HG03571 (cell line): Measurements from ENCODE around the gene UBR7.

Experiments
- ATAC-seq: cut with Tn5 transposase; IDR thresholded peaks from one replicate; pipeline ENCODE4 v1.9.1; 2021; ENCODE audit not compliant: unreplicated experiment

Gene UBR7

DNA sequence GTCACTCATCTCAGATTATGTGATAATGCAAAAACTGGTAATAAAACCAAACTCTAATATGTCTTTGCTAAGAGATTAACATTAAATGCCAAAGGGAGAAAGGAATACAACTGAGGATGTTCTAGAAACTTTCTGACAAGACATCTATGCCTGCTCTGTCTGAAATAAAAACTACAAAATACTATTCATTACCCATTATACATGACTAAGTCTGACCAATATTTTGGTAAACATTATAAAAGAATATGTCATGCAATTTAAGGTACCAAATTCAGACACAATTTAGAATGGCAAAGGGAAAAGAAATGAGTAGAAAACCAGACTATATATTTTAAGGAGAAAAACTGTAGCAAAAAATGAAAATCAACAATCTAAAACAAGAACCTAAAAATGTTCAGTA lies 39.5 kb downstream of the UBR7 start:
- no peak for ATAC-seq

GRCh38 chr14:93249128-93249831 lies 42.2 kb downstream of the UBR7 start:
- no peak for ATAC-seq

GRCh38 chr14:93262446-93262845 lies 55.4 kb downstream of the UBR7 start:
- ATAC-seq = no peak

DNA sequence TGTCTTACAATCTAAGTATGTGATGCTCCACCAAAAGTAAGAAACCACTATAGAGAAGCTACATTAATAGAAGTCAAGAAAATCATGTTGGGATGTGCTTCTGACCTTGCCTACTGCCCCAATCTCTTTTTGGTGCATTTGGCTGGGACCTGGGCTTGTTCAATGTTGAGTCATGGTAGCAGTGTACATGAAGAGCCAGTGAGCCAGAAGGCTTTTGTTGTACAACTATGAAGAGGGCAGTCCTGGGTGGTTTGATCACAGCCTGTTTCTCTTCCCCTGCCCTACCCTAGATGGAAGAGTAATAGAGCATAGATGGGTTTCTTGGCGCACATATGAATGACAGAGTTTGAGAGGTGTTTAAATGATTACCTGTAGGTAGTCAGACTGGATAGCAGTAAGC lies 56.4 kb downstream of the UBR7 start:
- no peak for ATAC-seq

- no peak for ATAC-seq
These were observed 59.1 kb downstream of the UBR7 start for GRCh38 chr14:93266127-93266526.

DNA sequence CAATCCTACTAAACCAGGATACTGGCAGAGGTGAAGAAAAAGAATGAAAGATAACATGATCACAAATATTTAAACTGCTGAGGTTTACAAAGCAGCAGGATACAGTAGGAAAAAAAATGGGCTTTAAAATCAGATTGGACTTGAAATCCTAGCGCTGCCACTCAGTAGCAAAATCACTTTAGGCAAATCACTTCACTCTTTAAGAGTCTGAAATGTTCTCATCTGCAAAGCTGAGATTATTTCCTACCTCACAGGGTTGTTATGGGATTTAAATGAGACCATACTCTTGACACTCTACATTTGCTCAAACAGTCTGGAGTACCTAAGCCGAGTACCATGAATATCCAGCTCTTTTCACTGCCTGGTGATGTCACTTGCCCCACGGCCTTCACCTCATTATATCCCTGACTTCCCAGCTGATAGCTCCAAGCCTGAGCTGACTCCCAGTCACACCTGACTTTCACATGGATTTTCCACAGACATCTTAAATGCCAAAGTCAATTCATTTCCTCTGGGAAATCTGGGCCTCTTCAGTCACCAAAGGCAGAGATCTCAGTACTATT lies 60.2 kb downstream of the UBR7 start:
- ATAC-seq = no peak

DNA sequence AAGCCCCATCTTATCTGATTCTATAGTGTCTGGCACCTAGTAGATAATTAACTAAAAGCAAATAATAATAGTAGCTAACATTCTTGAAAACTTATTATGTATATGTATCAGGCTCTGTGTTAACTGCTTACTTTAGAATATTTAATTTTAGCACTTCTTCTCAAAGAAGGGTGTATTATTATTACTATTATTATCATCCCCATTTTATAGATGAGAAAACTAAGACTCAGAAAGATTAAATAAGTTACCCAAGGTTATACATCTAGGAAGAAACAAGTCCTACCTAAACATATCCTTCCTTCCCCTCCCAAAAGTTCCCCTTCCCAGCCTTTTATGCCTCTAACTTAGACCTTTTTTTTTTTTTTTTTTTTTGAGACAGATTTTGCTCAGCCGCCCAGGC lies 61.4 kb downstream of the UBR7 start:
- no peak for ATAC-seq

GRCh38 chr14:93269341-93270068 lies 62.4 kb downstream of the UBR7 start:
- no peak for ATAC-seq

DNA sequence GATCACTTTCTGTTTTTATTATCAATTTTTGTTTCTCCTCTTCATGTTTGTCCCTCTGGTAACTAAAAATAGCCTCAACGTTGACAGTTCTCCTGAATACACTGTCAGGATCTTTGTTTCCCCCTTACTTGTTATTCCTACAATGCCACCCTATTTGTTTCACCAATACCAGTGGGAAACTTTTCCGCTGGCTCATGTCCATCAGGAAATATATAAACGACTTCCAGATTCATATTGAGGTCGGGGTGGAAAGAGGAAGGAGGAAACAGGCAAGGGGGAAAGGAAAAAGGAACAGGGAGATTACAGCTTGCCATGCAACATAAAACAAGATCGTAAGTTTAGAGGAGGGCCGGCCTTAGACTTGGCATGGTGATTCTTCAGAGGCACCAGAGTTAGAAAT lies 64.1 kb downstream of the UBR7 start:
- no peak for ATAC-seq

DNA sequence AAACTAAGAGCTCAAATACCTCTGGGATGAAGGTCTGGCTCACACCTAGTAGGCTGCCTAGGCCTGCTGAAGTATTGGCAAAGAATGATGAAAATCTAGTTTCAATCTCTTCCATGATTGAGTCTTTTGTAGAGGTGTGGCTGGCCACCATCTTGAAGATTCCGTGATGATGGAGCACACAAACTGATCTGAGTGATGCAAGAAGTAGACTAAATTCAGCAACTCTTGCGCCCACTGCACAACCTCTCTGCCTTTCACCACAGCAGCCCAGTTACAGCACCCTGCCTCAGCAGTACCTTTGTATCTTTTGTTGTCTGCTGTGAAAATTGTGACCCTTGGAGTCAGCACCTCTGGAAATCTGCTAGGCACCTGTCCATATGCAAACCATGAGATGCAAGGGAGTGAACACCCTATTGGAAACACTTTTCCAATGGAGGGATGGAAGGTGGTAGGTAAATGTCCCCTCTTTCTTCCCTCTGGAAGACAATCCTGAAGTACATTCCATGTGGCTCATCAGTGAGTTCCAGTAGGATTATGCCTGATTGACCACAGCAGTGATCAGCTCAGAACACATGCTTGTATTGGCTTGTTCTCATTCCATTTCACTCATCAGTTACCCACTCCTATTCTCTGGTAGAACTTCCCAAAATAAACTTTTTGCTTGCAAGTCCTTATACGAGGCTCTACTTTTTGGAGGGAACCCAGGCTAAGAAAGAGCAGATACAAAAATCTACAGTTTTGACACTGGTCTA lies 67.2 kb downstream of the UBR7 start:
- no peak for ATAC-seq

DNA sequence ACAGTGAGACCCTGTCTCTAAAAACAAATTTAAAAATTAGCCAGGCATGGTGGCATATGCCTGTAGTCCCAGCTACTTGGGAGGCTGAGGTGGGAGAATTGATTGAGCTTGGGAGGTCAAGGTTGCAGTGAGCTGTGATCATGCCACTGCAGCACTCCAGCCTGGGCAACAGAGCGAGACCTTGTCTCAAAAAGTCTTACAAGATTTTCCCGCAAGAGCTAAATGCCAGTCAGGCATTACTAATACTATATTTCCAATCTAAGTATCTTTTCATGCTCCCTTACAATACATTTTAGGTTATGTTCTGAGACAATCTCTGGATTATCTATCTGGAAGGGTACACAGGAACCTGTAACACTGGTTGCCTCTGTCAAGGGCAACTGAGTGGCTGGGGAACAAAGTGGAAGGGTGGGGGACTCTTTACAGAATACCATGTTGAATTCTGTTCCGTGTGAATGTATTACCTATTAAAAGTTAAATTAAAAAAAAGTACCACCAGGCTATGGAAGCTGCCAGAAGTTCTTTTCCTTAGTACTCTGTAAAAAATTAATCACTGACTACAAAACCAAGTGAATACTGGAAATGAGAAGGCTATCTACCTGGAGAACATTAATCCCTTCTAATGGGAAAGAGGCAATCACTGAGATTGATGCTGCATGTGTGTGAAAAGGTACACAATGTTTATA lies 69.1 kb downstream of the UBR7 start:
- no peak for ATAC-seq
